ENCODE results near the gene CAGE1. TPM values are rescaled to one million over a fixed set of nuclear protein-coding genes. Genes with fewer than 3 reads are reported as not detected.

CAGE1 gene
- total RNA-seq, 4 donors from 2014 or later = not detected

DNA sequence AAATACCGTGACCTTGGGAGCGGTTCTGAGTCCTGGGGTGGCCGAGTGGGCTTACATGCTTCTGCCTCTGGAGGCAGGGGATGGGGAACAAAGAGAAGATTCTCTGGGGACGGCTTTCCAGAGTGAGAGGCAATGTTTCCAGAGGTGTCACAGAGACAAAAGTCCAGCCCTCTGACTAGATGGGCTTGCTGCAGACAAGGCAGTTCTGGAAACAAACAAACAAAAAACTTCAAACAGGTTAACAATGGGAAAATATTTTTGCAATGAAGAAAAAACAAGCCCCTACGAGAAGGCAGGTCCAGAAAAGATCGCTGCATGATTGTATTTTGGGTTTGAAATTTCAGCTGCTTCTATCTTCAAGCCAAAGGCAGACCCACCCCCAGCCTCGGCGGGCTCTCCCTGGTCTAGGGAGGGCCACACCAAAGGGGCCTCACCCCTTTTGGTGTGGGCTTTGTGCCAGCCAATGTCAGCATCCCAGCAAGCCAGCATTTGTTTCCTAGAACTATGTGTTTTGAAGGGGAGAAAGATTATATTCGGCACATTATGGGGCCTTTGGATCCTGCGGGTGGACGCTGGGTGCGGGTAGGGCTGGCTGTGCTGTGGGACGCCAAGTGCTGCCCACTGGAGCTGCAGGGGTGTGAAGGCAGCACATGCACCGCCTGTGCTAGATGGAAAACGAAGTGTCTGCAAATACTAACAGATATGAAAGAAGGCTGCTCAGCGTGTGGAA lies 43.0 kb upstream of the CAGE1 start:
- Histone ChIP-seq H3K9me3 (no peaks in the 10 kb centered on the region), H3K4me3 (no peak overlapping the region), H3K36me3 (no peaks in the 10 kb centered on the region), H3K27ac (no peak overlapping the region), H3K27me3 (no peaks in the 10 kb centered on the region), H3K4me1 (peaks cover 12% of the 10 kb centered on the region)
- TF ChIP-seq POLR2AphosphoS5 (IDR thresholded peaks at IDR 0.05) (no peak), EP300 (IDR thresholded peaks at IDR 0.05) (no peak)
- TF ChIP-seq, protein P1, sequence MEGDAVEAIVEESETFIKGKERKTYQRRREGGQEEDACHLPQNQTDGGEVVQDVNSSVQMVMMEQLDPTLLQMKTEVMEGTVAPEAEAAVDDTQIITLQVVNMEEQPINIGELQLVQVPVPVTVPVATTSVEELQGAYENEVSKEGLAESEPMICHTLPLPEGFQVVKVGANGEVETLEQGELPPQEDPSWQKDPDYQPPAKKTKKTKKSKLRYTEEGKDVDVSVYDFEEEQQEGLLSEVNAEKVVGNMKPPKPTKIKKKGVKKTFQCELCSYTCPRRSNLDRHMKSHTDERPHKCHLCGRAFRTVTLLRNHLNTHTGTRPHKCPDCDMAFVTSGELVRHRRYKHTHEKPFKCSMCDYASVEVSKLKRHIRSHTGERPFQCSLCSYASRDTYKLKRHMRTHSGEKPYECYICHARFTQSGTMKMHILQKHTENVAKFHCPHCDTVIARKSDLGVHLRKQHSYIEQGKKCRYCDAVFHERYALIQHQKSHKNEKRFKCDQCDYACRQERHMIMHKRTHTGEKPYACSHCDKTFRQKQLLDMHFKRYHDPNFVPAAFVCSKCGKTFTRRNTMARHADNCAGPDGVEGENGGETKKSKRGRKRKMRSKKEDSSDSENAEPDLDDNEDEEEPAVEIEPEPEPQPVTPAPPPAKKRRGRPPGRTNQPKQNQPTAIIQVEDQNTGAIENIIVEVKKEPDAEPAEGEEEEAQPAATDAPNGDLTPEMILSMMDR (IDR thresholded peaks at IDR 0.05) = no peak
- 72% methylated on average over 16 of the region's 16 CpGs for WGBS
- DNase-seq (ENCODE audit: low spot score in 2 of 2) = no peak

DNA sequence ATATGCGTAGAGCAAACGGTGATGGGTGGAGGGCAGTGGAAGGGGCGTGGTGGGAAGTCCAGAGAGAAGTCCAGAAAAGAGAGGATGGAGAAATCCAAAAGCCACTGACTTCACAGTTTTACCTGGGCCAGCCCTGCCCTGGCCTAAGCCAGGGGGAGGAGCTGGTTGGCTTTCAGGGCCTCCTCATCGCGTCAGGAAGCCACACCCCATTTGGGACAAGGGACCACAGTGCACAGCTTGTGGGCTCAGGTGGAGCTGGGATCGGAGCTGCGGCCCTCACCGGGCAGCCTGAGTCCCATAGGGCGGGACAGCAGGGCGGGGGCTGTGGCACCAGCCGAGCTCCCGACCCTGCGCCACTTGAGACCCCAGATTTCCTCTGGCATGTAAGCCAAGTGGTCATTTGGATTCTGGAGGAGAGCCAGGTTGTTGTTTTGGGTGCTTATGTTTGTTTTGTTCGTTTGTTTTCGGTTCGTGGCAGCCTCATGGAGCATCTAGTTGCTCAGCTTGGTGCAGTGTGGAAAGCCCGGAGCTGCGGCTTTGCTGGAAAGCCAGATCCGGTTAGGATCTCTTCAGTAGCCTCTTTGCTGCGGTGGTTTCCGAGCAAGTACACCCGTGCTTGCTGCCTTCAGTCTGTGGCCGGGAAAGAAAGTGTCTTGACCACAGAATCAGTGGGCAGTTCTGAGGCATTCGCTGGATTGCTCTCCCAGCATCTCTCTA lies 42.3 kb upstream of the CAGE1 start:
- Histone ChIP-seq H3K27ac (no peak overlapping the region), H3K4me1 (peaks cover 12% of the 10 kb centered on the region), H3K27me3 (no peaks in the 10 kb centered on the region), H3K4me3 (no peak overlapping the region), H3K9me3 (no peaks in the 10 kb centered on the region), H3K36me3 (no peaks in the 10 kb centered on the region)
- DNase-seq (ENCODE audit: low spot score in 2 of 2) = no peak
- 71% methylated on average over 20 of the region's 24 CpGs for WGBS
- TF ChIP-seq POLR2A (IDR thresholded peaks at IDR 0.05) (no peak), POLR2AphosphoS5 (IDR thresholded peaks at IDR 0.05) (no peak), EP300 (IDR thresholded peaks at IDR 0.05) (no peak)
- TF ChIP-seq, protein P1 (IDR thresholded peaks at IDR 0.05) = no peak

DNA sequence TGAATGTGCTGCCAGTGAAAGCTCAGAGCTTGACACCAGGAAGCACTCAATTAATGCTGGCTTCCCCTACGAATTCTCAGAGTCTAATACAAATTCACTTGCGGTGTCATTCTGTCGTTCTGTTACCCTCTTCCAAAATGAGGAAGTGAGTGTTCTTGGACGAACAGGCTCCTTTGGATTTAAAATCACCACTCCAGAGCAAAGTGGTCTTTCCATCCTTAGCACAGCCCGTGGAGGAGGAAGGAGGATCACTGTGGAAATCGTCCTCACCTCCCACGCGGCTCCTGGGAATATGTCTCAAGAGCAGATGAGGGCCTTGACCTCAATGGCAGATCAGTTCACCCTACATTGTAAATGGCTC lies 41.8 kb upstream of the CAGE1 start:
- no peaks in the 10 kb centered on the region for H3K9me3 ChIP-seq
- no peaks in the 10 kb centered on the region for H3K36me3 ChIP-seq
- 85% methylated on average over 8 of the region's 8 CpGs for WGBS
- DNase-seq (ENCODE audit: low spot score in 2 of 2) = no peak
- no peak overlapping the region for H3K4me3 ChIP-seq
- H3K4me1 ChIP-seq = peaks cover 12% of the 10 kb centered on the region
- no peaks in the 10 kb centered on the region for H3K27me3 ChIP-seq
- no peak overlapping the region for H3K27ac ChIP-seq
- TF ChIP-seq POLR2A (IDR thresholded peaks at IDR 0.05) = no peak
- TF ChIP-seq EP300 (IDR thresholded peaks at IDR 0.05) = no peak
- TF ChIP-seq, protein P1 (IDR thresholded peaks at IDR 0.05) = no peak
- TF ChIP-seq POLR2AphosphoS5 (IDR thresholded peaks at IDR 0.05) = no peak

DNA sequence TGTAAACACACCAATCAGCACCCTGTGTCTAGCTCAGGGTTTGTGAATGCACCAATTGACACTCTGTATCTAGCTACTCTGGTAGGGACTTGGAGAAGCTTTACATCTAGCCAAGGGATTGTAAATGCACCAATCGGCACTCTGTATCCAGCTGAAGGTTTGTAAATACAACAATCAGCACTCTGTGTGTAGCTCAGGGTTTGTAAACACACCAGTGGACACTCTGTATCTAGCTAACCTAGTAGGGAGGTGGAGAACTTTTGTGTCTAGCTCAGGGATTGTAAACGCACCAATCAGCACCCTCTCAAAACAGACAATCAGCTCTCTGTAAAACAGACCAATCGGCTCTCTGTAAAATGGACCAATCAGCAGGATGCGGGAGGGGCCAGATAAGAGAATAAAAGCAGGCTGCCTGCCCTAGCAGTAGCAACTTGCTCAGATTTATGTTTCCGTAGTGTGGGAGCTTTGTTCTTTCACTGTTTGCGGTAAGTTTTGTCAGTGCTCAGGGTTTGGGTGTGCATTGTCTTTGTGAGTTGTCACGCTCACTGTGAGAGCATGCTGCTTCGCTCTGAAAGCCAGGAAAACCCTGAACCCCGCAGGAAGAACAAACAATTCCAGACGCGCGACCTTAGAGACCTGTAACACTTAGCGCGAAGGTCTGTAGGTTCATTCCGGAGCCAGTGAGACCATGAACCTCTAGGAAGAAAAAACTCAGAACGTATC lies 37.1 kb upstream of the CAGE1 start:
- Histone ChIP-seq H3K27ac (peak overlapping the region; percentile 24), H3K27me3 (no peaks in the 10 kb centered on the region), H3K36me3 (no peaks in the 10 kb centered on the region), H3K9me3 (no peaks in the 10 kb centered on the region), H3K4me1 (peaks cover 2% of the 10 kb centered on the region), H3K4me3 (no peak overlapping the region)
- DNase-seq (ENCODE audit: low spot score in 2 of 2) = no peak
- TF ChIP-seq POLR2A (IDR thresholded peaks at IDR 0.05) = no peak
- no peak for TF ChIP-seq EP300 (IDR thresholded peaks at IDR 0.05)
- 86% methylated on average over 16 of the region's 16 CpGs for WGBS

DNA sequence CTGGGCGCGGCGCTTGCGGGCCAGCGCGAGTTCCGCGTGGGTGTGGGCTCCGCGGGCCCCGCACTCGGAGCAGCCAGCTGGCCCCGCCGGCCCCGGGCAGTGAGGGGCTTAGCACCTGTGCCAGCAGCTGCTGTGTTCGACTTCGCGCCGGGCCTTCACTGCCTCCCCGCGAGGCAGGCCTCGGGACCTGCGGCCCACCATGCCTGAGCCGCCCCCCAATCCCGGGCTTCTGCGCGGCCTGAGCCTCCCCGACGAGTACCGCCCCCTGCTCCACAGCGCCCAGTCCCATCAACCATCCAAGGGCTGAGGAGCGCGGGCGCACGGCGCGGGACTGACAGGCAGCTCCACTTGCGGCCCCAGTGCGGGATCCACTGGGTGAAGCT lies 36.3 kb upstream of the CAGE1 start:
- Histone ChIP-seq H3K4me3 (no peak overlapping the region), H3K36me3 (no peaks in the 10 kb centered on the region), H3K4me1 (no peaks in the 10 kb centered on the region), H3K9me3 (no peaks in the 10 kb centered on the region), H3K27me3 (no peaks in the 10 kb centered on the region), H3K27ac (no peak overlapping the region)
- DNase-seq (ENCODE audit: low spot score in 2 of 2) = no peak
- 100% methylated on average over 13 of the region's 39 CpGs for WGBS
- TF ChIP-seq, protein P1 (IDR thresholded peaks at IDR 0.05) = no peak
- TF ChIP-seq EP300 (IDR thresholded peaks at IDR 0.05) (no peak), POLR2AphosphoS5 (IDR thresholded peaks at IDR 0.05) (no peak), POLR2A (IDR thresholded peaks at IDR 0.05) (no peak)

Data from suprapubic skin (tissue), 4 donors.